ENCODE data around the gene DNAH12.

The DNAH12 gene

GRCh38 chr3:57292897-57293526 lies 251.1 kb downstream of the DNAH12 start:
- no peak for DNase-seq

- no peak for DNase-seq
These were observed 251.8 kb downstream of the DNAH12 start, which contains the start of gene ASB14 for GRCh38 chr3:57292159-57292896. Gene ASB14 (minus strand): TSS chr3:57292685. CDS start chr3:57292033, 652 bp downstream.

GRCh38 chr3:57288403-57288802 lies 255.7 kb downstream of the DNAH12 start:
- no peak for DNase-seq

GRCh38 chr3:57287205-57287604 lies 256.9 kb downstream of the DNAH12 start:
- no peak for DNase-seq

- no peak for DNase-seq
These were observed 260.8 kb downstream of the DNAH12 start for GRCh38 chr3:57283334-57283733.

- DNase-seq: no peak
These were observed 262.4 kb downstream of the DNAH12 start for GRCh38 chr3:57281715-57282114.

- DNase-seq: no peak
These were observed 264.5 kb downstream of the DNAH12 start for GRCh38 chr3:57279685-57280084.

GRCh38 chr3:57278237-57278636 lies 265.9 kb downstream of the DNAH12 start:
- DNase-seq: no peak

- no peak for DNase-seq
These were observed 268.8 kb downstream of the DNAH12 start for GRCh38 chr3:57275393-57275792.

GRCh38 chr3:57274845-57275244 lies 269.3 kb downstream of the DNAH12 start:
- DNase-seq: no peak

- no peak for DNase-seq
These were observed 275.7 kb downstream of the DNAH12 start for GRCh38 chr3:57268416-57268815.

GRCh38 chr3:57261929-57262328 lies 282.2 kb downstream of the DNAH12 start:
- DNase-seq: no peak

- DNase-seq: no peak
These were observed 283.0 kb downstream of the DNAH12 start for GRCh38 chr3:57261119-57261518.

GRCh38 chr3:57257678-57258077 lies 286.5 kb downstream of the DNAH12 start:
- DNase-seq: no peak

- no peak for DNase-seq
These were observed 287.3 kb downstream of the DNAH12 start for GRCh38 chr3:57256844-57257243.

- DNase-seq: no peak
These were observed 291.7 kb downstream of the DNAH12 start for GRCh38 chr3:57252404-57252803.

- DNase-seq: no peak
These were observed 299.2 kb downstream of the DNAH12 start for GRCh38 chr3:57244946-57245345.
